Osteocyte (in vitro differentiated cells): ENCODE measurements around the gene SLC26A2. TPM values are rescaled to one million over a fixed set of nuclear protein-coding genes. Genes with fewer than 3 reads are reported as not detected.

Experiments
- DNase-seq: peaks from one replicate; pipeline ENCODE4 v3.0.0; 2021; ENCODE audit warnings: mixed read lengths; ENCODE audit not compliant: unreplicated experiment; ENCODE audit errors: extremely low spot score
- H3K27ac Mint-ChIP-seq: one replicate; pipeline ENCODE4 v1.8.0; 2021; ENCODE audit warnings: mild to moderate bottlenecking, mixed read lengths; ENCODE audit not compliant: unreplicated experiment
- H3K27me3 Mint-ChIP-seq: one replicate; pipeline ENCODE4 v1.8.0; 2021; ENCODE audit warnings: mixed read lengths; ENCODE audit not compliant: unreplicated experiment
- H3K36me3 Mint-ChIP-seq: one replicate; pipeline ENCODE4 v1.8.0; 2021; ENCODE audit warnings: mixed read lengths; ENCODE audit not compliant: unreplicated experiment
- H3K4me1 Mint-ChIP-seq: one replicate; pipeline ENCODE4 v1.8.0; 2021; ENCODE audit warnings: mixed read lengths; ENCODE audit not compliant: unreplicated experiment
- H3K4me3 Mint-ChIP-seq: one replicate; pipeline ENCODE4 v1.8.0; 2021; ENCODE audit warnings: mild to moderate bottlenecking, moderate library complexity, mixed read lengths; ENCODE audit not compliant: unreplicated experiment
- H3K9me3 Mint-ChIP-seq: one replicate; pipeline ENCODE4 v1.8.0; 2021; ENCODE audit warnings: mixed read lengths; ENCODE audit not compliant: unreplicated experiment
- CTCF ChIP-seq: fragments of 200-600 bp; sonication (generic); IDR thresholded peaks from 2 replicates; pipeline ENCODE4 v1.5.0; 2021; ENCODE audit warnings: antibody characterized with exemption, mild to moderate bottlenecking, moderate library complexity
- total RNA-seq: library from RNA; stranded (reverse); gene quantifications from 2 replicates; pipeline ENCODE4 v1.2.1, GENCODE V29; 2021

Gene SLC26A2
- total RNA-seq, 1 donor from 2014 or later, result 39.7 TPM

GRCh38 chr5:149946118-149946517 is 14.4 kb upstream of the SLC26A2 start:
- H3K4me3 Mint-ChIP-seq, result no peak overlapping the region
- DNase-seq, result no peak
- H3K27me3 Mint-ChIP-seq, result peaks cover 4% of the 10 kb centered on the region
- H3K4me1 Mint-ChIP-seq, result peaks cover 8% of the 10 kb centered on the region
- TF ChIP-seq CTCF, result no peak
- no peaks in the 10 kb centered on the region for H3K9me3 Mint-ChIP-seq
- H3K36me3 Mint-ChIP-seq, result no peaks in the 10 kb centered on the region
- no peak overlapping the region for H3K27ac Mint-ChIP-seq

GRCh38 chr5:149948993-149949392 is 11.6 kb upstream of the SLC26A2 start:
- H3K27ac Mint-ChIP-seq, result no peak overlapping the region
- H3K9me3 Mint-ChIP-seq, result no peaks in the 10 kb centered on the region
- TF ChIP-seq CTCF, result no peak
- peaks cover 3% of the 10 kb centered on the region for H3K4me1 Mint-ChIP-seq
- H3K36me3 Mint-ChIP-seq, result no peaks in the 10 kb centered on the region
- H3K27me3 Mint-ChIP-seq, result peaks cover 4% of the 10 kb centered on the region
- no peak overlapping the region for H3K4me3 Mint-ChIP-seq
- DNase-seq, result no peak

- Mint-ChIP-seq H3K36me3 (no peaks in the 10 kb centered on the region), H3K27me3 (peaks cover 4% of the 10 kb centered on the region), H3K27ac (no peak overlapping the region), H3K4me3 (no peak overlapping the region), H3K9me3 (no peaks in the 10 kb centered on the region), H3K4me1 (peaks cover 6% of the 10 kb centered on the region)
- DNase-seq, result no peak
- no peak for TF ChIP-seq CTCF
These were observed 9.3 kb upstream of the SLC26A2 start for GRCh38 chr5:149951138-149951749.

- DNase-seq, result no peak
- peaks cover under 1% of the 10 kb centered on the region for H3K27me3 Mint-ChIP-seq
- no peaks in the 10 kb centered on the region for H3K36me3 Mint-ChIP-seq
- no peak overlapping the region for H3K27ac Mint-ChIP-seq
- H3K4me1 Mint-ChIP-seq, result peaks cover 23% of the 10 kb centered on the region
- H3K9me3 Mint-ChIP-seq, result no peaks in the 10 kb centered on the region
- no peak overlapping the region for H3K4me3 Mint-ChIP-seq
- TF ChIP-seq CTCF, result no peak
These were observed 7.0 kb upstream of the SLC26A2 start for GRCh38 chr5:149953436-149954121.

- DNase-seq, result no peak
- Mint-ChIP-seq H3K27me3 (no peaks in the 10 kb centered on the region), H3K9me3 (no peaks in the 10 kb centered on the region), H3K36me3 (no peaks in the 10 kb centered on the region), H3K4me3 (no peak overlapping the region), H3K4me1 (peaks cover 33% of the 10 kb centered on the region), H3K27ac (no peak overlapping the region)
- no peak for TF ChIP-seq CTCF
These were observed 5.8 kb upstream of the SLC26A2 start for GRCh38 chr5:149954798-149955197.
